Coronary artery (tissue), 2 donors: ENCODE results near the gene PRDM16.

Source experiments
- DNase-seq: peaks from one replicate; pipeline ENCODE4 v3.0.0-alpha.2; 2017; ENCODE audit warnings: low spot score
- H3K27ac ChIP-seq, 2 donors: fragments of 200-600 bp; sonication (generic); one replicate each; pipeline ENCODE4 v1.5.1; 2016 to 2019
- H3K4me3 ChIP-seq: fragments of 200-600 bp; sonication (generic); 2 replicates; pipeline ENCODE4 v1.5.1; 2016; ENCODE audit warnings: mild to moderate bottlenecking, moderate library complexity
- TF ChIP-seq, protein P1 (sequence below): fragments of 200-600 bp; sonication (generic); IDR thresholded peaks from one replicate; pipeline ENCODE4 v1.5.1; 2019; ENCODE audit warnings: antibody characterized with exemption

PRDM16 gene

DNA sequence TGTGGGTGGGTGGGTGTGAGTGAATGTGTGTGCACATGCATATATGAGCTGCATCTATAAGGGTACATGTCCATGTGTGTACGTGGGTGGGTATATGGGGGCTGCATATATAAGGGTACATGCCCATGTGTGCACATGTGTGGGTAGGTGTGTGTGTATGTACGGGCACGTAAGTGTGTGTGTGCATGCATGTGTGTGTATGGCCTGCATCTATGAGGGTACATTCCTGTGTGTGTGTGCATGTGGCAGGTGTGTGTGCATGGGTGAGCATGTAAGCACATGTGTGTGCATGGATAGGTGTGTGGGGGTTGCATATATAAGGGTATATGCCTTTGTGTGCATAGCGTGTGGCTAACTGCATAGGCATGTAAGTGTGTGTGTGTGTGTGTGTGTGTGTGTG, 204.4 kb downstream of the PRDM16 start:
- TF ChIP-seq, protein P1, sequence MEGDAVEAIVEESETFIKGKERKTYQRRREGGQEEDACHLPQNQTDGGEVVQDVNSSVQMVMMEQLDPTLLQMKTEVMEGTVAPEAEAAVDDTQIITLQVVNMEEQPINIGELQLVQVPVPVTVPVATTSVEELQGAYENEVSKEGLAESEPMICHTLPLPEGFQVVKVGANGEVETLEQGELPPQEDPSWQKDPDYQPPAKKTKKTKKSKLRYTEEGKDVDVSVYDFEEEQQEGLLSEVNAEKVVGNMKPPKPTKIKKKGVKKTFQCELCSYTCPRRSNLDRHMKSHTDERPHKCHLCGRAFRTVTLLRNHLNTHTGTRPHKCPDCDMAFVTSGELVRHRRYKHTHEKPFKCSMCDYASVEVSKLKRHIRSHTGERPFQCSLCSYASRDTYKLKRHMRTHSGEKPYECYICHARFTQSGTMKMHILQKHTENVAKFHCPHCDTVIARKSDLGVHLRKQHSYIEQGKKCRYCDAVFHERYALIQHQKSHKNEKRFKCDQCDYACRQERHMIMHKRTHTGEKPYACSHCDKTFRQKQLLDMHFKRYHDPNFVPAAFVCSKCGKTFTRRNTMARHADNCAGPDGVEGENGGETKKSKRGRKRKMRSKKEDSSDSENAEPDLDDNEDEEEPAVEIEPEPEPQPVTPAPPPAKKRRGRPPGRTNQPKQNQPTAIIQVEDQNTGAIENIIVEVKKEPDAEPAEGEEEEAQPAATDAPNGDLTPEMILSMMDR, result no peak
- no peak for DNase-seq
- H3K27ac ChIP-seq, result no peak overlapping the region
- H3K4me3 ChIP-seq, result no peak overlapping the region

DNA sequence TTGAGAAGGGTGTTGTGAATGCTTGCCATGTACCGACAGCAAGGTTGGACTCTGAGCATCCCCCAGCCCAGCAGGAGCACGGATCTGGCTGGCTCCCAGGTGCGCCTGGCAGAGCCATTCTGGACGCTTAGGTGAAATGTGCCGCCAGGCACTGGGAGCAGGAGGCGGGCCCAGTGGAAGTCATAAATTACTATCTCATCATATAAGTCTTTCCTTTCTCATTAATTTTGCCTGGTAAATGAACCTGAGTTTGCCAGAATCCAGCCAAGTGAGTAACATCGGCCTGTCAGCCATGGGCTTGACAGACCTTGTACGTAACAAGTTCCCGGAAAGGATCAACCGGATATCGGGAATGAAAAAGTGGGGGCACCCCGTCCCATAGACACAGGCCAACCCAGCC, 206.0 kb downstream of the PRDM16 start:
- DNase-seq, result no peak

DNA sequence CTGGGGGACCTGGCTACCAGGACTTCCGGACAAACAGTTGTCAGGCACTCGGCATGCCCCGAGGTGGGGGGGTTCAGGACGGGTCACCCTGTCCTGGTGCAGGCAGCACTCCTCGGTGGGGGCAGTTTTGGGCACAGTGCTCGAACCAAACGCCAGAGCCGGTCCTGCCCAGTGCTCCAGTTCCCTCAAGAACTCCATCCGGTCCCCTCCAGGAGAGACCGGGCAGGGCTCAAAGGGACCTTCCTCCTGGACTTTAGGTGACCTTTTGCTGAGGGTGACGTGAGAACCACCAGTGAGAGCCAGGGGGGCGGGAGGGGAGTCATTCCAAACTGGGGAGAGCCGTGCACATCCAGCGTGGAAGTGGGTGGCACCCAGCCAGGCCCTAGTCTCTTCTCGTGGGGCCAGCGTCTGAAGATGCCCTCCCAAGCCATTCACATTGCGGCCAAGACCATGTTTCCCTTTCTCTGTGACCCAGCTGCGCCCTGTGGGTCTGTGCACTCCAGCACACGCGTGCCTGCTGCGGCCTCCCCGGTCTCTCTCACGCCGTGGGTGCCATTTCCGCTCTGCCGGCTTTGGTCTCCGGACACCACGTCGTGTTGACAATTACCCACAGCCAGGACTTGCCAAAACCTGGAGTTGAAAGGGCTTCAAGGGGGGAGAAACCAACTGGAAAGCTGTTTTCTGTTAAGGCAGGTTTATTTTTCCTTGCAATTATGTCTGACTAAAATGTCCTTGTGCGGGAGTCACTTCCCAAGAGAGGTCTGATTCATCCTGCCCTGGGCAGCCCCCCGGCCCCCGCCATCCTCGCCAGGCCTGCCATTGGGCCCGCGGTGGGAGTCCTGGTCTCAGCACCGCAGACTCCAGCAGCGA, 206.7 kb downstream of the PRDM16 start:
- DNase-seq, result peak; percentile 85
- Histone ChIP-seq H3K27ac (peak overlapping the region; percentile 73 to 86), H3K4me3 (peak overlapping the region; percentile 48)
- TF ChIP-seq, protein P1, result no peak

More for the DNA sequence above, 206.0 kb downstream of the PRDM16 start:
- TF ChIP-seq, protein P1, result no peak
- Histone ChIP-seq H3K4me3 (peak overlapping the region; percentile 48), H3K27ac (peak overlapping the region; percentile 73 to 86)

DNA sequence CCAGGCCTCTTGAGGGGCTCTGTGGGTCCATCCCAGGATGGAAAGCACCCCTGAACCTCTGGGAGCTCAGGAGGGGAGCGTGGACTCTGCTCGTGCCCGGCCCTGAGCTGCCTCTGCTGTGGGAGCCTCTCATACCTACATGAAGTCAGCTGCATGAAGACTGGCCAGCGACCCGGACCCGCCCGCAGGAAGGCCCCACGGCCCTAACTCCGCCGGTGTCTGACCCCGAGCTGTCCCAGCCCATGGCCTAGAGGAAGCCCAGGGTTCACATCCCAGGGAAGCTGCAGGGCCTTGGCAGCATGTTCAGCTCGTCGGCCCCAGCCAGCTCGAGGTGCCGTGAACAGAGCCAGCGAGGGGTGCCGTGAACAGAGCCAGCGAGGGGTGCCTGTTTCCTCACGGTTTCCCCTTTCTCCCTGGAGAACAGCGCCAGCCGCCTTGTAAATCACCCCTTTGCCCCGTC, 207.4 kb downstream of the PRDM16 start:
- TF ChIP-seq, protein P1, result no peak
- Histone ChIP-seq H3K4me3 (peak overlapping the region; percentile 48), H3K27ac (peak overlapping the region; percentile 73 to 86)
- DNase-seq, result no peak

DNA sequence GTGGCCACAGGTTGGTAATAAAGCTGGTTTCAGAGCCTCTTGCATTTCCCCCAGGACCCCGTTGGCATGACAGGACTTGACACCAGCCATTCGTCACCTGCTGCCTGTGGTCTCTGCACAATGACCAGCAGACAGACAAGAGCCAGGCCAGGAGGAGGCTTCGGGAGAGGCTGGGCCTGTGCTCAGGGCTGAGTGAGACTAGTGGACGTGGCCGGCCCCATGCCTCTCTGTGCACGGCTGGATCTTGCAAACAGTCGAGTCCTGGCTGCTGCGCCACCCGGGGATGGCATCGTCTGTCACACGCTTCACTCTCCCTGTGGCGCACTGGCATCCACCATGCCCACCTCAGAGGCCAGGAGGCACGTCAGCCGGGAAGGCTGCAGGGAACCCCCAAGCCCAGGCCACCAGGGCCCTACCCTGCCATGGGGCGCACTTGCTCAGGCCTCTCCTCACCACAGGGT, 208.0 kb downstream of the PRDM16 start:
- H3K4me3 ChIP-seq, result no peak overlapping the region
- TF ChIP-seq, protein P1, result no peak
- no peak for DNase-seq
- H3K27ac ChIP-seq, result peak overlapping the region; percentile 73 to 86

DNA sequence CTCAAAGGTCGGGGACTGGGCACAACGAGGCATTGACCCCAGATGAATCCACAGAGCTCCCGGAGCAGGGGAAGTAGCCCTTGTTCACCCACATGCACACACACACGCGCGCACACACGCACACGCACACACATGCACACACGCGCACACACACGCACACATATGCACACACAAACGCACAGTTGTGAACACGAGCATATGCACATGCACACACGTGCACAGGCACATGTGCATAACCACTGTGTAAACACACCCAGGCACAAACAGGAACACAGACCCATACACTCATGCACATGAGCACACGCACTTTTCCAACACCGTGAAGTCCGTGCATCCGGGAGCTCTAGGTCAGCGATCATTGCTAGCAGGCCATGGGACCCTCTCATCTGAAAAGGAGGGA, 208.6 kb downstream of the PRDM16 start:
- TF ChIP-seq, protein P1, result no peak

More for the DNA sequence above, 208.6 kb downstream of the PRDM16 start:
- Histone ChIP-seq H3K4me3 (no peak overlapping the region), H3K27ac (peak overlapping the region in 1 of 2 donors; percentile 11)
- DNase-seq, result no peak
